Activated CD4-positive, alpha-beta T cell treated with anti-CD3 and anti-CD28 coated beads, Interleukin-2, amount 10 ng/mL, durations not matched to agents 7 days and 5 days (primary cell): ENCODE data around the gene SORL1. TPM values are rescaled to one million over a fixed set of nuclear protein-coding genes. Genes with fewer than 3 reads are reported as not detected.
A peak's percentile ranks its signal among the peaks of the same experiment; 100 is the strongest.

Experiments used
- CTCF ChIA-PET: fragments of 350-600 bp; sonication (Branson Sonifier 250); formaldehyde crosslinking; loops from one replicate; lab custom pipeline; 2021; ENCODE audit warnings: antibody characterized with exemption; lab: Charles Lee
- POLR2A ChIA-PET: fragments of 350-600 bp; sonication (Branson Sonifier 250); formaldehyde crosslinking; loops from one replicate; lab custom pipeline; 2021; ENCODE audit warnings: antibody characterized with exemption; lab: Charles Lee
- DNase-seq: peaks from one replicate; pipeline ENCODE4 v3.0.0-alpha.2; 2020
- H3K27ac Mint-ChIP-seq: one replicate; pipeline ENCODE4 v1.8.0; 2021; ENCODE audit warnings: mild to moderate bottlenecking, moderate library complexity, mixed read lengths
- H3K27me3 Mint-ChIP-seq: one replicate; pipeline ENCODE4 v1.8.0; 2021; ENCODE audit warnings: mixed read lengths
- H3K36me3 Mint-ChIP-seq: one replicate; pipeline ENCODE4 v1.8.0; 2021; ENCODE audit warnings: low read depth, mixed read lengths
- H3K4me1 Mint-ChIP-seq: one replicate; pipeline ENCODE4 v1.8.0; 2021; ENCODE audit warnings: mixed read lengths
- H3K4me3 Mint-ChIP-seq: one replicate; pipeline ENCODE4 v1.8.0; 2021; ENCODE audit warnings: mild to moderate bottlenecking, moderate library complexity, mixed read lengths
- H3K9me3 Mint-ChIP-seq: one replicate; pipeline ENCODE4 v1.8.0; 2021; ENCODE audit warnings: mixed read lengths
- total RNA-seq, 2 experiments: library from RNA; stranded (reverse); gene quantifications; one replicate each; pipeline ENCODE4 v1.2.3, GENCODE V29; 2021

The SORL1 gene
- total RNA-seq, 2 experiments from 2014 or later, result 197 to 207 TPM

DNA sequence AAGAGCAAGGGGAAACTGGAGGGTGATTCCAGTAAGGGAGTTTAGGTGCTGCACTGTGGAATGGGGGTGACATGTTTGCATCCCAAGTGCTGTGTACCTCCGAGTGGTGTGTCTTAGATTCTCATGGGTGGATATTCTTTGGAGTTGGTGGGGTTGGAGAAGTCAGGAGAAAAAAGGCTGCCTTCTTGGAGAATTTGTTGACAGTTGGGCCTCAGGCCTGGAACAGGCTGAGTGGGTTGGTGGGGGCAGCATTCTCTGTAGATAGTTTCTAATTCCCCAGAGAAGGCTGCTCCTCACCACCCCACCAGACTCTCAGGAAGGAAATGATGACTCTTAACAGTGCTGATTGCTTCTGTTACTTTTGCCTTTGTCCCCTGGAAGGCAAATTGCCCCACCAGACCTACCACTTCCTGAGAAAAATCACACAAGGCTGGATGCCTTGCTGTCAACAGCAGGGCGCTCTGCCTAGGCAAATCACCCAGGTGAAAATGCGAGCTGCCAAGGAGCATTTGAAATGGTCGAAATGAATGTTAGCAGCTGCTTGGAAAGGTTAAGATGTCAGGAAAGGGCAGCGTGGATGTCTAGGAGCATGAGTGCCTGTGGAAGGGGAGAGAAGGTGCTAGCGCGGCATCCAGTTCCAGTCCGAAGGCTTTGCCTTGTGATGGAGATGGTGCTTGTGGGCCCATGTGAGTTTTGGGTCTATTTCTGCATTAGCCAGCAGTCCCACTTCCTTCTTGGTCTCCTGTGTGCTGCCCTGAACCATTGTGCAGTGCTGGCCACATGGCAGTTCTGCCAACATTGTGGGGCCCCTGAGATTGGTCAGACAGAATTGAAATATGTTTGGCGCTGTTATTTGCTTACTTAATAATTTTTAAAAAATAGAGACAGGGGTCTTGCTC, 30.4 kb downstream of the SORL1 start:
- Mint-ChIP-seq H3K27me3 (no peaks in the 10 kb centered on the region), H3K4me1 (peaks cover 73% of the 10 kb centered on the region), H3K27ac (peak overlapping the region; percentile 92), H3K9me3 (no peaks in the 10 kb centered on the region), H3K4me3 (peak overlapping the region; percentile 64), H3K36me3 (peaks cover 69% of the 10 kb centered on the region)
- DNase-seq, result peak; percentile 72
- ChIA-PET CTCF (interaction anchor here (1.4 to 4.6 kb wide), 4 partner anchors 14 to 156 kb away, joined by 3 to 19 read pairs (median 8); no protein-coding TSS in a partner anchor), POLR2A (interaction anchor here (0.6 to 1.8 kb wide), 3 partner anchors 15 to 91 kb away, joined by 4 to 9 read pairs (median 4); no protein-coding TSS in a partner anchor)

DNA sequence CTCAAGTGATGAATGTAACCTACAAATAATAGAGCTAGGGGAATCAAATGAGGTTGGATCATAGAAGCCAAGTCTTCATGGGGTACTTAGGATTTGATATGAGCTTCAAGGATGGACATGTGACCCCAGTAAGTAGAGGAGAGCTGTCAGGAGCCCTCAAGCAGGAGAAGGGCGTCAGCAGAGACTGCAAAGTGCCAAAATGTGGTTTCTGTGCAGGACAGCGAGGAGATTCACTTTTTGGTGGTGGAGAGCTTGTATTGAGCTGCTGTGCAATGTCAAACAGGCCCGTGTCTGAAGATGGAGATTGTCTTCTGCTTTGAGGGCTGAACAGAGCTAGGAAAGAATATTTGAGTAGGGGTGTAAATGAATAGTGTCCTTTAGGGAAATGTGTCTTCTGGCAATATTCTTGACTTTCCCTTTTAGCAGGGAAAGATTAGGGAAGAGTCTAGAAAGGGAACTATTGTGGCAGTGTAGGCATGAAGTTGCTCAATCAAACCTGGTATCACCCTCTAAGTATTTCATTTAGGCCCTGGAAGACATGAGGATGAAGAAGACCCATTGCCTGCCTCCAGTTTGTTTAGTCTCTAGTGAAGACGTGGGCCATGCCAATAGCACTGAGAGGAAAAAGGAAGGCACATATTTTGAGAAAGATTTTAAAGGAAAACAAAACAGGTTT, 31.8 kb downstream of the SORL1 start:
- Mint-ChIP-seq H3K27ac (peak overlapping the region; percentile 92), H3K4me3 (no peak overlapping the region), H3K36me3 (peaks cover 71% of the 10 kb centered on the region), H3K27me3 (no peaks in the 10 kb centered on the region), H3K9me3 (no peaks in the 10 kb centered on the region), H3K4me1 (peaks cover 69% of the 10 kb centered on the region)
- no peak for DNase-seq
- POLR2A ChIA-PET, result interaction anchor here (1.4 kb wide), 1 partner anchor 33 kb away, joined by 4 read pairs; no protein-coding TSS in a partner anchor
- CTCF ChIA-PET, result interaction anchor here (1.1 to 4.6 kb wide), 4 partner anchors 16 to 157 kb away, joined by 4 to 19 read pairs (median 8); partner anchors contain the start of gene SORL1

DNA sequence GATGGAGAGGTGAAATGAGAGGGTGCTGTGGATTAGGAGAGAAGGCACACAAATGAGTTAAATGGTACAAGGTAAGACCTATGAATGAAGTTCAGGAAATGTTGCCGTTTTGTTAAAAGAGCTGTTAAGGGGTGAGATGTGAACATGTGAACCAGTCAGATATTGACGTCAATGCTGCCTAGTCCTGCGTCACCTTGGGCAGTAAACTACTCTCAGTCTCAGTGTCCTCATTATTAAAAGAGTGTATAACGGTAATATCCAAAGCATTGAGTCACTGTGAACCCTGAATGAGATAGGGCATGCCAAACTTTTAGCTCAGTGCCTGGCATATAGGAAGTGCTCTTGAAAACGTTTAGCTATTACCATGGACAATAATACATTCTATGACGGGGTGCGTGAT, 33.1 kb downstream of the SORL1 start:
- CTCF ChIA-PET, result no interaction called here
- no peak for DNase-seq
- peaks cover 72% of the 10 kb centered on the region for H3K36me3 Mint-ChIP-seq
- H3K4me3 Mint-ChIP-seq, result no peak overlapping the region
- H3K4me1 Mint-ChIP-seq, result peaks cover 66% of the 10 kb centered on the region
- POLR2A ChIA-PET, result no interaction called here
- no peaks in the 10 kb centered on the region for H3K27me3 Mint-ChIP-seq
- no peak overlapping the region for H3K27ac Mint-ChIP-seq
- H3K9me3 Mint-ChIP-seq, result no peaks in the 10 kb centered on the region

DNA sequence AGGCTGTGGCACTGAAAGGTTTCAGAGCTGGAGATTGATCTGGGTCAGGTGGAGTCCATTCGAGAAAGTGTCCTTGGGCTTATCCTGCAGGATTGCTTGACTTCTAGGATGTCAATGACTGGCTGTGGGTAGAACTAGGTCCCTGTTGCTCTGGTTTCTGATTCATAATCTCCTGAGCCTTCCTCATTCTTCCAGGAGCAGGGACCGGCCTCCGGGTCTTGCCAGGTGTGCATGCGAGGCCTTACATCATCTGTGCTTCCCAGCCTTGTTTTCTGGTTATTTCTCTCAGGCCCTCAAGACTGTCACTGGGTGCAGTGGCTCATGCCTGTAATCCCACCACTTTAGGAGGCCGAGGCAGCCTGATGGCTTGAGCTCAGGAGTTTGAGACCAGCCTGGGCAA, 33.9 kb downstream of the SORL1 start:
- ChIA-PET CTCF (no interaction called here), POLR2A (no interaction called here)
- Mint-ChIP-seq H3K27ac (no peak overlapping the region), H3K4me3 (no peak overlapping the region), H3K36me3 (peaks cover 76% of the 10 kb centered on the region), H3K9me3 (no peaks in the 10 kb centered on the region), H3K4me1 (peaks cover 61% of the 10 kb centered on the region), H3K27me3 (no peaks in the 10 kb centered on the region)
- no peak for DNase-seq

DNA sequence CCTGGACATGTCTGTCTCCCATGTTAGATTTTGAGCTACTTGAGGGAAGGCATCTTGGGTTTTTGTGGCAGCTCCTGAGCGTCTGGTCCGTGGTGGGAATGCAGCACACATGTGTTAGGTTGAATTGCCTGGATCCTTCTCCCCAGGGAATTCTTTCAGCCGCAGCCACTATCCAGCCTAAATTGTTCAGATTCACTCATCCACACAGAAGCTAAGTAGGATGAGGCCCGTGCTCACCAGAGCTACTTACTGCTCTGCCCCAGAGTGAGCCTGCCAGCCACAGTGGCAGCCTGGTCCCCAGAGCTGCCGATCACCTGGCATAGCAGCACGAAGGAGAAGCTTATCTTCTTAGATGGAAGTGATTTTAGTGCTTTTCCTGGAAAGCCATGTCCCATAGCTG, 35.1 kb downstream of the SORL1 start:
- Mint-ChIP-seq H3K4me3 (no peak overlapping the region), H3K9me3 (no peaks in the 10 kb centered on the region), H3K27ac (peak overlapping the region; percentile 51), H3K4me1 (peaks cover 58% of the 10 kb centered on the region), H3K27me3 (no peaks in the 10 kb centered on the region), H3K36me3 (peaks cover 85% of the 10 kb centered on the region)
- POLR2A ChIA-PET, result no interaction called here
- CTCF ChIA-PET, result no interaction called here
- no peak for DNase-seq

DNA sequence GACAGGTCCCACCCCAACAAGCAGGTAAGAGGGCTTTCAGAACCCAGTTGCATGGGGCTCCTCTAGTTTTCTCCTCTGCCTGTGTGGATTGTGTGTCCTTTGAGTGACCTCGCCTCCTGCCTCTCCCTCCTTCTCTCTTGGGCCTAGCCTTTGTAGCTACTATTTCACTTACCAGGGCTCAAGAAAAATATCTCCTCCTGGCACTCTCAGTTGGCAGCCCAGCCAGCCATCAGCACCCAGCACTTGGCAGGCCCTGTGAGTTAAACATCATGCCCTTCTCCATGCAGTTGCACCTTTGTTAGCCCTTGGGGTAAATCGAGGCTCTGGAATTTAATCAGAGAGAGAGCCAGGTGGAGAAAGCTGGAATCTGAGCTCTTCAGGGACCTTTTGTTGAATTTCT, 36.1 kb downstream of the SORL1 start:
- Mint-ChIP-seq H3K4me1 (peaks cover 48% of the 10 kb centered on the region), H3K36me3 (peaks cover 88% of the 10 kb centered on the region), H3K27ac (no peak overlapping the region), H3K4me3 (no peak overlapping the region), H3K9me3 (no peaks in the 10 kb centered on the region), H3K27me3 (no peaks in the 10 kb centered on the region)
- CTCF ChIA-PET, result interaction anchor here (1.1 kb wide), 1 partner anchor 14 kb away, joined by 3 read pairs; no protein-coding TSS in a partner anchor
- DNase-seq, result no peak
- POLR2A ChIA-PET, result no interaction called here

DNA sequence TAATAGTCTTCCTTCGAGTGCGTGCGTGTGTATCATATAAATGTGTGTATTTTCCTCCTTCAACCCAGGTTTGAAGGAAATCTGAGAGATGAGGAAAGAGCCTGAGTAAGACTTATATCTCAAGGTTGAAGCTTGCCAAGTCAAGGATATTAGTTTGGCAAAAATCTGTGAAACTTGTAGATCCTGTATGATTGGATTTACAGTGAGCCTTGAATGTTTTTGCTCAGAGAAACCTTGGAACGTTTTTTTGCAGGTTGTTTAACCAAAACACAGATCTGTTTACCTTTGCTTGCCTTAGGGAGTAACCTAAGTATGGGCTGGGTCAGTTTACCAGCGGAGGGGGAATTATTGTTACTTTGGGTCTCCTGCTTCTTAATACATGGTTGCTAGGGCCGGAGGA, 36.5 kb downstream of the SORL1 start:
- Mint-ChIP-seq H3K9me3 (no peaks in the 10 kb centered on the region), H3K36me3 (peaks cover 87% of the 10 kb centered on the region), H3K4me1 (peaks cover 47% of the 10 kb centered on the region), H3K4me3 (no peak overlapping the region), H3K27ac (no peak overlapping the region), H3K27me3 (no peaks in the 10 kb centered on the region)
- no peak for DNase-seq
- POLR2A ChIA-PET, result no interaction called here
- CTCF ChIA-PET, result interaction anchor here (0.8 to 1.5 kb wide), 3 partner anchors 10 to 178 kb away, joined by 3 to 5 read pairs (median 3); no protein-coding TSS in a partner anchor

DNA sequence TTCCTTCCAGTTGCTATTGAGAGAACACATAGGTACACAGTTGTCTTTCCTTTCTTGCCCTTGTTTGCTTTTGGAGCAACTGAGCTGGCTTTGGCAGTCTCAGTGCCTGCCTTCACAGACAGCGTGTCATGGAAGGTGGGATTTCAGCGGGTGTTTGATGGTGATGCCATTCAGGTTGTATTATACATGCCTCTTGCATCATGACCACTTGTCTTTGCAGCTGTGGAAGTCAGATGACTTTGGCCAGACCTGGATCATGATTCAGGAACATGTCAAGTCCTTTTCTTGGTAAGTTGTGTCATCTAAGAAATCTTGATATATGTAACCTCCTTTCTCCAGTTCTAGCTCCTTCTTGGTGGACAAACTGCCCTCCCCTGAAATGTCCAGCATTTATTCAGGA, 37.7 kb downstream of the SORL1 start:
- Mint-ChIP-seq H3K9me3 (no peaks in the 10 kb centered on the region), H3K27ac (no peak overlapping the region), H3K27me3 (no peaks in the 10 kb centered on the region), H3K4me1 (peaks cover 49% of the 10 kb centered on the region), H3K36me3 (peaks cover 87% of the 10 kb centered on the region), H3K4me3 (no peak overlapping the region)
- no peak for DNase-seq
- ChIA-PET CTCF (interaction anchor here (0.7 to 1.5 kb wide), 3 partner anchors 9 to 141 kb away, joined by 3 to 5 read pairs (median 3); no protein-coding TSS in a partner anchor), POLR2A (no interaction called here)

DNA sequence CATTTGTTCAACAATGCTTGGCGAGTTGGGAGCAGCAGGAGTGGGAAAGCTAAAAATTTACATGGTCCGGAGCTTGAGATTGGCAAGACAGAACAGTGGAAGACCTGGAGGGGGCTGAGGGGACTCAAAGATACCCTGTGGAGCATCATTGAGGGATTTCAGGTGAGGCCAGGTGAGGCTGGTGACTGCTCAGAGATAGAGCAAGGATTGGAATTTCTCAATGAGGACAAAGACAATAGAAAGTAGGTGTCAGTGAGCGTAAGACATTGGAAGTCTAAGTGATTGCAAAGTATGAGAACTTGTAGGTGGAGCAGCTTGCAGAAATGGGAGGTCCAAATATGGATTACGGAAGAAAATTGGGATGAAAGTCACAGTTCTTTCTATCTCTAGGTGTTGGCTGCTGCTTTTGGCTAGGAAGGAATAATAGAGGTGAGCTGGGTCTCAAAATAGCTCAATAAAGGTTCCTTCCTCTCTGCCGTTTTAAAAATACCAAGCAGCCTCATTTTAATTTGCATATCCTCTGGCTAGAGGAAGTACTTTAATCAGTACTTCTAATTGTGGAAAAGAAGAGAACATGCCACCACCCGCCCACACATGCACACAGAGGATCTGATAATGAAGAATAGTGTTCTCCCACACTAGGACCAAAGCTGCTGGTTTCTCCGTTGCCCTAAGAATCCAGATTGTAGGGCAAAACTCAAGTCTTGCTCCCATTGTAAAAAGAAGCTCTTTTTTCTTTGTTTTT, 42.4 kb downstream of the SORL1 start:
- peaks cover 1% of the 10 kb centered on the region for H3K9me3 Mint-ChIP-seq
- H3K4me3 Mint-ChIP-seq, result no peak overlapping the region
- H3K36me3 Mint-ChIP-seq, result peaks cover 90% of the 10 kb centered on the region
- H3K27me3 Mint-ChIP-seq, result no peaks in the 10 kb centered on the region
- peak overlapping the region; percentile 78 for H3K27ac Mint-ChIP-seq
- CTCF ChIA-PET, result interaction anchor here (0.6 to 1.7 kb wide), 4 partner anchors 17 to 43 kb away, joined by 3 read pairs; no protein-coding TSS in a partner anchor
- H3K4me1 Mint-ChIP-seq, result peaks cover 37% of the 10 kb centered on the region
- POLR2A ChIA-PET, result interaction anchor here (1.1 kb wide), 1 partner anchor 30 kb away, joined by 3 read pairs; no protein-coding TSS in a partner anchor
- DNase-seq, result no peak

DNA sequence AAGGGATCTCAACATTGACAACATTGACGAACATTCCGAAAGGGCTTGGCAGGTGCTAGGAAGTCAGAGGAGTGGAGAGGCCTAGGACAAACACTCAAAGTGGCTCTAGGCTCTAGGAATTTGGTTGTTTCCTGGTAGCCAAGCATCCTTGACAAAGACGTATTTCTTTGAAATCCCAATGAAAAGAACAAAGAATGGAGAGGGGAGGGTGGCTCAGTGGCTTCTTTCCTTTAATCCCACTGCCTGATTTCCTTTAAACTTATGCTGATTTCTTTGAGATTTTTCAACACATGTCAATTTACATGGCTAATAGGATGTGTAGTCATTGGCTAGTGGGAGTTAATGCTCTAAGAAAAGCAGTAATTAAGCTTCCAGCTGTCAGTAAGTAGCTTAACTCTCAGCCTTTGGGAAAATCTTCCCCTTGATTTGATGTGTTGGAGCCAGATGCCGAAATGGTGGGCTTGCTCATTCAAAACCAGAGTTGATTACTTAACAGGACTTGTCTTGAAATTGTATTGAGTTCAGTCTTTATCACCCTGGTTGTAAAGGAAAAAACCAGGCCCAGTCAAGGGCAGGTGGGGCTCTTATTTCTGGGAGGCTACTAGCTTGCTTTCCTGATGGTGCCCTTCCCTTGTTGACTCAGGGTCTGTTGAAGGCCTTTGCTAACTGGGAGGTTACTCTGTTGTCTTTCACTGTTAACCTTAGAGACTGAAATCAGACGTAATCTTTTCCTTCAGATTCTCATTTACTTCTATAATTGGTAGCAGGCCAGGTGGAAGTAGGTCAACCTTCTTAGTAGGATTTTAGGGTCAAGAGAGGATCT, 45.3 kb downstream of the SORL1 start:
- H3K27ac Mint-ChIP-seq, result no peak overlapping the region
- no peaks in the 10 kb centered on the region for H3K27me3 Mint-ChIP-seq
- peaks cover 37% of the 10 kb centered on the region for H3K4me1 Mint-ChIP-seq
- H3K36me3 Mint-ChIP-seq, result peaks cover 90% of the 10 kb centered on the region
- peaks cover 8% of the 10 kb centered on the region for H3K9me3 Mint-ChIP-seq
- CTCF ChIA-PET, result interaction anchor here (0.6 kb wide), 2 partner anchors 11 to 1287 kb away, joined by 3 to 4 read pairs; no protein-coding TSS in a partner anchor
- no peak overlapping the region for H3K4me3 Mint-ChIP-seq
- no peak for DNase-seq
- POLR2A ChIA-PET, result no interaction called here

DNA sequence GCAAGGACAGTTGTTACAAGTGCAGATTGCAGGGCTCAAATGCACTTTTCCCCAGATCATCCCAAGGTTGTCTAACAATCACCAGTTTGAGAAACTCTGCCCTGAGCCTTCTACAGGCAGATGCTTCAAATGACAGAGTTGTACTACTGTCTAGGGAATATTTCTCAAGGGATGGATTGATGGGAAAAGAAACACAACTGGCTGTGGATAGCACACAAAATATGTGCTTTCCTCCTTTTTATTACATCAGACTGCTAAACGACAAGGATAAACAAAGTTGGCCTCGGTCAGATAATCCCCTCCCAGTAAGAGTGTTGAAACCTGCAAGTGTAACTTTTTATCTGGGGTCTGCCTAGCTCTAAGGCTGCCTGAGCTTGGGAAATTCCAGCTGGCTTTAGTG, 47.3 kb downstream of the SORL1 start:
- CTCF ChIA-PET, result no interaction called here
- Mint-ChIP-seq H3K27me3 (no peaks in the 10 kb centered on the region), H3K9me3 (peaks cover 8% of the 10 kb centered on the region), H3K36me3 (peaks cover 94% of the 10 kb centered on the region), H3K4me3 (no peak overlapping the region), H3K27ac (no peak overlapping the region), H3K4me1 (peaks cover 26% of the 10 kb centered on the region)
- no peak for DNase-seq
- POLR2A ChIA-PET, result no interaction called here
